ENCODE data around the gene CCNG2. TPM values are rescaled to one million over a fixed set of nuclear protein-coding genes. Genes with fewer than 3 reads are reported as not detected.

CCNG2 gene
- total RNA-seq, 1 experiment from 2014 or later = 25.6 TPM

DNA sequence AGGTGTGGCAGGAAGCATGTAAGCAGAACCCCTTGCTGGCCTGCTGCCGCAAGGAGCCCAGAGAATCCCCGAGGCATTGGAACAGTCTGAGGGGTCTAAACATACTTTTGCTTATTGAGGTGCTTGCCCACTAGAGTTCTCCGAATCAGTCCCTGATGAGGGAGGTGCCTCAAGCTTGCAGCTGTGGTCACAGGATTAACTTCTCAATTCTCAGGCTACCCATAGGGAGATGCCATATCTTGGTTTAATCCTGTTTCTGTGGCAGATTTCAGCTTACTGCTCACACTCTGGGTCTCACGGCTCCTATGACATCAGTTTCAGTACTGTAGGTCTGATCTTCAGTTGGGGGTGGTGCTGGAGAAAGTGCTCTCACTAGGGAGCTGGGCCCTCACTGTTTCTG, 39.9 kb downstream of the CCNG2 start:
- intact Hi-C loops (cut with micrococcal nuclease; ENCODE audit: unreplicated experiment) = no loop called here
- Histone ChIP-seq H3K36me3 (ENCODE audit: control insufficient read depth, insufficient read depth, low read length) (no peaks in the 10 kb centered on the region), H3K9me3 (no peaks in the 10 kb centered on the region), H3K4me1 (no peaks in the 10 kb centered on the region), H3K27me3 (replicated peaks; ENCODE audit: control insufficient read depth, insufficient read depth, low read length) (no peaks in the 10 kb centered on the region), H3K4me3 (ENCODE audit: low read depth, low read length) (no peak overlapping the region)
- no TSS peak for BruUV-seq (replicated peaks)
- CTCF ChIA-PET = no interaction called here
- Mint-ChIP-seq H3K4me1 (ENCODE audit: low read depth, unreplicated experiment) (no peaks in the 10 kb centered on the region), H3K9me3 (ENCODE audit: unreplicated experiment) (no peaks in the 10 kb centered on the region), H3K27ac (ENCODE audit: unreplicated experiment) (no peak overlapping the region), H3K36me3 (ENCODE audit: insufficient read depth, unreplicated experiment) (no peaks in the 10 kb centered on the region), H3K4me3 (ENCODE audit: unreplicated experiment) (no peak overlapping the region), H3K27me3 (ENCODE audit: insufficient read depth, unreplicated experiment) (no peaks in the 10 kb centered on the region)
- POLR2A ChIA-PET = interaction anchor here (0.5 kb wide), 1 partner anchor 69 kb away, joined by 3 read pairs; no protein-coding TSS in a partner anchor
- TF ChIP-seq, protein P1, sequence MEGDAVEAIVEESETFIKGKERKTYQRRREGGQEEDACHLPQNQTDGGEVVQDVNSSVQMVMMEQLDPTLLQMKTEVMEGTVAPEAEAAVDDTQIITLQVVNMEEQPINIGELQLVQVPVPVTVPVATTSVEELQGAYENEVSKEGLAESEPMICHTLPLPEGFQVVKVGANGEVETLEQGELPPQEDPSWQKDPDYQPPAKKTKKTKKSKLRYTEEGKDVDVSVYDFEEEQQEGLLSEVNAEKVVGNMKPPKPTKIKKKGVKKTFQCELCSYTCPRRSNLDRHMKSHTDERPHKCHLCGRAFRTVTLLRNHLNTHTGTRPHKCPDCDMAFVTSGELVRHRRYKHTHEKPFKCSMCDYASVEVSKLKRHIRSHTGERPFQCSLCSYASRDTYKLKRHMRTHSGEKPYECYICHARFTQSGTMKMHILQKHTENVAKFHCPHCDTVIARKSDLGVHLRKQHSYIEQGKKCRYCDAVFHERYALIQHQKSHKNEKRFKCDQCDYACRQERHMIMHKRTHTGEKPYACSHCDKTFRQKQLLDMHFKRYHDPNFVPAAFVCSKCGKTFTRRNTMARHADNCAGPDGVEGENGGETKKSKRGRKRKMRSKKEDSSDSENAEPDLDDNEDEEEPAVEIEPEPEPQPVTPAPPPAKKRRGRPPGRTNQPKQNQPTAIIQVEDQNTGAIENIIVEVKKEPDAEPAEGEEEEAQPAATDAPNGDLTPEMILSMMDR (IDR thresholded peaks at IDR 0.05; ENCODE audit: insufficient read depth in 1 of 2, low read depth in 1 of 2, low read length in 1 of 2, severe bottlenecking in 1 of 2, unreplicated experiment in 1 of 2) = no peak
- no peak for DNase-seq

DNA sequence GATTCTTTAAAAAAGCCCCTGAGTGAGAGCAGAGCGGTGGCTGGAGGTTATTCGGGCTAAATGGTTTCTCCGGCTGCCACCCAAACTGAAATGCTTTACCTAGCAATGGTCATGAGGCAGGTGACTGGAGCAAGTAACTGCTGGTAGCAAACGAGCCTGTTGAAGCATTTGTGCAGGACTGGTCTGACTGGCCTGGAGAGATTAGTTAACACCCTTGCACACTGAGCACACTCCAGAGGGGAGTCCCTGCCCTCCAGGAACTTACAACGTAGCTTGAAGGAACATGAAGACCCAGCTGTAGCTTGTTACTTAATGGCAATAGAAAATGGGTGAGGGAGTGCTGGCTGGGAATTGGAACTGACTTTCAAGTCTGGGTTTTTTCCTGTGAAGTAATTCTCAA, 40.4 kb downstream of the CCNG2 start:
- Mint-ChIP-seq H3K36me3 (ENCODE audit: insufficient read depth, unreplicated experiment) (no peaks in the 10 kb centered on the region), H3K9me3 (ENCODE audit: unreplicated experiment) (no peaks in the 10 kb centered on the region), H3K4me3 (ENCODE audit: unreplicated experiment) (no peak overlapping the region), H3K4me1 (ENCODE audit: low read depth, unreplicated experiment) (peaks cover 1% of the 10 kb centered on the region), H3K27me3 (ENCODE audit: insufficient read depth, unreplicated experiment) (no peaks in the 10 kb centered on the region), H3K27ac (ENCODE audit: unreplicated experiment) (no peak overlapping the region)
- Histone ChIP-seq H3K27me3 (replicated peaks; ENCODE audit: control insufficient read depth, insufficient read depth, low read length) (no peaks in the 10 kb centered on the region), H3K4me3 (ENCODE audit: low read depth, low read length) (no peak overlapping the region), H3K36me3 (ENCODE audit: control insufficient read depth, insufficient read depth, low read length) (no peaks in the 10 kb centered on the region), H3K4me1 (peaks cover 4% of the 10 kb centered on the region; the same call in 1 of the 2 replicates), H3K9me3 (no peaks in the 10 kb centered on the region)
- BruUV-seq (replicated peaks) = no TSS peak
- ChIA-PET POLR2A (no interaction called here), CTCF (no interaction called here)
- TF ChIP-seq, protein P1 (IDR thresholded peaks at IDR 0.05; ENCODE audit: insufficient read depth in 1 of 2, low read depth in 1 of 2, low read length in 1 of 2, severe bottlenecking in 1 of 2, unreplicated experiment in 1 of 2) = no peak
- no peak for DNase-seq
- intact Hi-C loops (cut with micrococcal nuclease; ENCODE audit: unreplicated experiment) = no loop called here

DNA sequence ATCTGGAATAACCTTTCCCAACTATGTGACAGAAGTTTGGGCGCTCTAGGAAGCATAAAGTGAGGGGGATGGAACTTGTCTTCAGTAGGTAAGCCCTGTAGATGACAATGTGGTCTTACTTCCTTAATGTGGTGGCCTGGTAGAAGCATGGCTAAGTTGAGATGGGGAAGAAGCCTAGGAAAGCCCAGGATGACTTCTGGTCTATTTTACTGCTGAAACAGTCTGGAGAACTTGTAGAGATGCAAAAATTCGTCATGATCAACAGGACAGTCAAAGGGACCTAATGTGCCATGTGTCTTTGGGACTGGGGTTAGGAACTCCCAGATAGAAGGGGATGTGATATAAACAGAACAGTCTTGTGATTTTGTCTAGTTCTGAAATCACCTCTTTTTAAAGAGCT, 40.8 kb downstream of the CCNG2 start:
- Mint-ChIP-seq H3K27me3 (ENCODE audit: insufficient read depth, unreplicated experiment) (no peaks in the 10 kb centered on the region), H3K9me3 (ENCODE audit: unreplicated experiment) (no peaks in the 10 kb centered on the region), H3K4me3 (ENCODE audit: unreplicated experiment) (no peak overlapping the region), H3K27ac (ENCODE audit: unreplicated experiment) (no peak overlapping the region), H3K36me3 (ENCODE audit: insufficient read depth, unreplicated experiment) (no peaks in the 10 kb centered on the region), H3K4me1 (ENCODE audit: low read depth, unreplicated experiment) (peaks cover 6% of the 10 kb centered on the region)
- POLR2A ChIA-PET = no interaction called here
- DNase-seq = no peak
- CTCF ChIA-PET = no interaction called here
- TF ChIP-seq, protein P1 (IDR thresholded peaks at IDR 0.05; ENCODE audit: insufficient read depth in 1 of 2, low read depth in 1 of 2, low read length in 1 of 2, severe bottlenecking in 1 of 2, unreplicated experiment in 1 of 2) = no peak
- no peak overlapping the region for H3K4me3 ChIP-seq (ENCODE audit: low read depth, low read length)
- H3K9me3 ChIP-seq = no peaks in the 10 kb centered on the region
- peaks cover 9% of the 10 kb centered on the region; the same call in 1 of the 2 replicates for H3K4me1 ChIP-seq
- no TSS peak for BruUV-seq (replicated peaks)
- no peaks in the 10 kb centered on the region for H3K36me3 ChIP-seq (ENCODE audit: control insufficient read depth, insufficient read depth, low read length)
- H3K27me3 ChIP-seq (replicated peaks; ENCODE audit: control insufficient read depth, insufficient read depth, low read length) = no peaks in the 10 kb centered on the region
- intact Hi-C loops (cut with micrococcal nuclease; ENCODE audit: unreplicated experiment) = no loop called here
